Loucy (cell line): Measurements from ENCODE around the gene PRR5.

Experiments
- EZH2phosphoT487 ChIP-seq: fragments of 200-600 bp; IDR thresholded peaks from 2 replicates; pipeline ENCODE4 v1.6.1; 2018; ENCODE audit warnings: antibody characterized with exemption, mild to moderate bottlenecking, moderate library complexity, borderline replicate concordance
- TF ChIP-seq, protein P1 (sequence below): fragments of 200-600 bp; sonication (generic); conservative IDR thresholded peaks from 2 replicates; pipeline ENCODE4 v1.5.1; 2014; ENCODE audit warnings: mild to moderate bottlenecking, antibody characterized with exemption, low read length

DNA sequence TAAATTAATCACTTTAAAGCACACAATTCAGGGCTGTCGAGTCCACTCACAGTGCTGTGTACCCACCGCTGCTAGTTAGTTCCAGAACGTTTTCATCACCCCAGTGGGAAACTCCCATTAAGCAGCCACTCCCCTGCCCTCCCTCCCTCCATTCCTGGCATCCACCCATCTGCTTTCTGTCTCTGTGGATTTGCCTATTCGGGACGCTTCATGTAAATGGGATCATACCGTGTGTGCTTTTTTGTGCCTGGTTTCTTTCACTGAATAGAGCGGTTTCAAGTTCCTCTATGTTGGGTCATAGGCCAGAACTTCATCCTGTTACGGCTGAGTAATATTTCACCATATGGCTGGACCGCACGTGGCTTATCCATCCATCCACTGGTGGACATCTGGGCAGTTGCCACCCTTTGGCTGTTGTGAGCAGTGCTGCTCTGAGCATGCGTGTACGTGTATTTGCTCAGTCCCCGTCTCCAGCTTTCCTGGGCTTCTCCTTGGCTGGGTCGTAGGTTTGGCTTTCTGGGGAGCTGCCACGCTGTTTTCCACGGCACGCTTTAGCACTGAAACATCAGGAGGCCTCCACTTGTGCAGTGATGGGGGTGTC is 80.5 kb downstream of the PRR5 start:
- TF ChIP-seq, protein P1, sequence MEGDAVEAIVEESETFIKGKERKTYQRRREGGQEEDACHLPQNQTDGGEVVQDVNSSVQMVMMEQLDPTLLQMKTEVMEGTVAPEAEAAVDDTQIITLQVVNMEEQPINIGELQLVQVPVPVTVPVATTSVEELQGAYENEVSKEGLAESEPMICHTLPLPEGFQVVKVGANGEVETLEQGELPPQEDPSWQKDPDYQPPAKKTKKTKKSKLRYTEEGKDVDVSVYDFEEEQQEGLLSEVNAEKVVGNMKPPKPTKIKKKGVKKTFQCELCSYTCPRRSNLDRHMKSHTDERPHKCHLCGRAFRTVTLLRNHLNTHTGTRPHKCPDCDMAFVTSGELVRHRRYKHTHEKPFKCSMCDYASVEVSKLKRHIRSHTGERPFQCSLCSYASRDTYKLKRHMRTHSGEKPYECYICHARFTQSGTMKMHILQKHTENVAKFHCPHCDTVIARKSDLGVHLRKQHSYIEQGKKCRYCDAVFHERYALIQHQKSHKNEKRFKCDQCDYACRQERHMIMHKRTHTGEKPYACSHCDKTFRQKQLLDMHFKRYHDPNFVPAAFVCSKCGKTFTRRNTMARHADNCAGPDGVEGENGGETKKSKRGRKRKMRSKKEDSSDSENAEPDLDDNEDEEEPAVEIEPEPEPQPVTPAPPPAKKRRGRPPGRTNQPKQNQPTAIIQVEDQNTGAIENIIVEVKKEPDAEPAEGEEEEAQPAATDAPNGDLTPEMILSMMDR: no peak
- TF ChIP-seq EZH2phosphoT487: no peak
